RWPE1 (cell line): ENCODE data around the gene ATP2B2.

Experiments
- CTCF ChIA-PET: fragments of 350-600 bp; sonication (Branson Sonifier 250); formaldehyde crosslinking; extraction: SDS; loops from one replicate; lab custom pipeline; 2021; lab: Yijun Ruan, JAX
- POLR2A ChIA-PET: fragments of 400-600 bp; formaldehyde crosslinking; extraction: SDS; loops from one replicate; lab custom pipeline; 2020; ENCODE audit warnings: antibody characterized with exemption; ENCODE audit not compliant: low non-redundant PET; lab: Yijun Ruan, JAX
- DNase-seq: peaks from one replicate; pipeline ENCODE4 v3.0.0; 2012; ENCODE audit warnings: low spot score
- H3K27ac ChIP-seq: fragments of 450-650 bp; 2 replicates; pipeline ENCODE4 v1.5.1; 2017
- TF ChIP-seq, protein P1 (sequence below): fragments of 450-650 bp; conservative IDR thresholded peaks from 2 replicates; pipeline ENCODE4 v1.5.1; 2017; ENCODE audit warnings: low read depth, mild to moderate bottlenecking

Gene ATP2B2

GRCh38 chr3:10509325-10509724 is 3.9 kb upstream of the ATP2B2 start:
- CTCF ChIA-PET = no interaction called here
- TF ChIP-seq, protein P1, sequence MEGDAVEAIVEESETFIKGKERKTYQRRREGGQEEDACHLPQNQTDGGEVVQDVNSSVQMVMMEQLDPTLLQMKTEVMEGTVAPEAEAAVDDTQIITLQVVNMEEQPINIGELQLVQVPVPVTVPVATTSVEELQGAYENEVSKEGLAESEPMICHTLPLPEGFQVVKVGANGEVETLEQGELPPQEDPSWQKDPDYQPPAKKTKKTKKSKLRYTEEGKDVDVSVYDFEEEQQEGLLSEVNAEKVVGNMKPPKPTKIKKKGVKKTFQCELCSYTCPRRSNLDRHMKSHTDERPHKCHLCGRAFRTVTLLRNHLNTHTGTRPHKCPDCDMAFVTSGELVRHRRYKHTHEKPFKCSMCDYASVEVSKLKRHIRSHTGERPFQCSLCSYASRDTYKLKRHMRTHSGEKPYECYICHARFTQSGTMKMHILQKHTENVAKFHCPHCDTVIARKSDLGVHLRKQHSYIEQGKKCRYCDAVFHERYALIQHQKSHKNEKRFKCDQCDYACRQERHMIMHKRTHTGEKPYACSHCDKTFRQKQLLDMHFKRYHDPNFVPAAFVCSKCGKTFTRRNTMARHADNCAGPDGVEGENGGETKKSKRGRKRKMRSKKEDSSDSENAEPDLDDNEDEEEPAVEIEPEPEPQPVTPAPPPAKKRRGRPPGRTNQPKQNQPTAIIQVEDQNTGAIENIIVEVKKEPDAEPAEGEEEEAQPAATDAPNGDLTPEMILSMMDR = no peak

GRCh38 chr3:10508619-10509260 is 3.4 kb upstream of the ATP2B2 start:
- CTCF ChIA-PET = no interaction called here
- no peak for DNase-seq
- POLR2A ChIA-PET = no interaction called here

More at GRCh38 chr3:10509325-10509724, 3.9 kb upstream of the ATP2B2 start:
- no peak overlapping the region for H3K27ac ChIP-seq
- POLR2A ChIA-PET = no interaction called here
- no peak for DNase-seq

DNA sequence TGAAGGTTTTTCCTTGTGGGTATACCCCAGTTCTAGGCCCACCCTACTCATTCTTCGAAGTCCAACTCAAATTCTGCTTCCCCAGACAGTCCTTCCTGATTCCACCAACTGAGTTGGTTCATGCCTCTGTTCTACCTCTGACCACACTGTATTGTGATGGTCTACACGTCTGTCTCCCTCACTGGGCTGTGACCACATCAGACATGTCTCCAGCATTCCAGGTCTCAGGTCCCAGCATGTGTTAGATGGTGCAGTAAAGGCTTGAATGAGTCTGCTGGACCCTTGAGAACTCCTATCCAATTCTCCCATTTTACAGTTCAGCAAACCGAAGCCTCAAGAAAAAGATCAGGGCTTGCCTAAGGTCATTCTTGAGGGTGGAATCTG is 2.8 kb upstream of the ATP2B2 start:
- ChIA-PET POLR2A (no interaction called here), CTCF (no interaction called here)
- DNase-seq = no peak
- TF ChIP-seq, protein P1 = no peak
- H3K27ac ChIP-seq = no peak overlapping the region

More at GRCh38 chr3:10508619-10509260, 3.4 kb upstream of the ATP2B2 start:
- TF ChIP-seq, protein P1 = no peak
- H3K27ac ChIP-seq = no peak overlapping the region

DNA sequence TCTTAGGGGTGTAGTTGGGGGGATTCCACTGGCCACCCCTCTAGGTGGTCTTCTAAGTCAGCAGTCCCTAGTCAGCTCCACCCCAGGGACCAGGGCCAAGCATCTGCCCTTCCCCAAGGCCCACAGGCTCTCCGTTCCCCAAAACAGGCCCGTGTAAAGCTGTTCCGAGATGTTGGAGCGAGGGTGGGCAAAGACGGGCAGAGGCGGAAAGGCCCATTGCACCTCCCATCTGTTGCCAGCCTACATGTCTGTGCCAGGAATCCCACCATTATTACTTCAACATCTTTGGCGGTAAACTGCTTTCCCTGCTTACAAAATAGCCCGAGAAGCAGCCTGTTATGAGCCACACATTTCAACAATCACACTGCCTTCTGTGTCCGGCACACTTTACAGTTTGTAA is 1.9 kb upstream of the ATP2B2 start:
- no peak overlapping the region for H3K27ac ChIP-seq
- POLR2A ChIA-PET = no interaction called here
- CTCF ChIA-PET = no interaction called here
- TF ChIP-seq, protein P1 = no peak
- DNase-seq = no peak

DNA sequence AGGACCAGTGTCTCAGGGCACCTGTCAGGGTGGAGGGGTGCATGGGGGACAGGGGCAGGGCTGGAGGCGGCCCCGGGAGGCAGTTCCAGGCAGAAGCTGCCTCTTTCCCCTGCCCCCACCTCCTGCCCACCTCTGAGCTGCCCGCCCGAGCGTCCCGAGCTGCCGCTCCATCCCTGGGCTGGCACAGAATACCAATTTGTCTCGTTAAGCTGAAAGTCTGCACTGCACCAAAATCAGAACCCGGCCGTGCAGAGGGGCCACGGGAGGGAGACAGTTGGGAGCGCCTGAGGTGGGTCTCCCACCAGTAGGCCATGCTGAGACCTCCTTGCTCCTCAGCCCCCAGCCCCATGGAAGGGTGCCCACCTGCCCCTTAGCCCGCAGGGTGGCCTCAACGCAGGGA is 1.3 kb upstream of the ATP2B2 start:
- CTCF ChIA-PET = no interaction called here
- H3K27ac ChIP-seq = no peak overlapping the region
- no peak for DNase-seq
- TF ChIP-seq, protein P1 = no peak
- POLR2A ChIA-PET = no interaction called here

DNA sequence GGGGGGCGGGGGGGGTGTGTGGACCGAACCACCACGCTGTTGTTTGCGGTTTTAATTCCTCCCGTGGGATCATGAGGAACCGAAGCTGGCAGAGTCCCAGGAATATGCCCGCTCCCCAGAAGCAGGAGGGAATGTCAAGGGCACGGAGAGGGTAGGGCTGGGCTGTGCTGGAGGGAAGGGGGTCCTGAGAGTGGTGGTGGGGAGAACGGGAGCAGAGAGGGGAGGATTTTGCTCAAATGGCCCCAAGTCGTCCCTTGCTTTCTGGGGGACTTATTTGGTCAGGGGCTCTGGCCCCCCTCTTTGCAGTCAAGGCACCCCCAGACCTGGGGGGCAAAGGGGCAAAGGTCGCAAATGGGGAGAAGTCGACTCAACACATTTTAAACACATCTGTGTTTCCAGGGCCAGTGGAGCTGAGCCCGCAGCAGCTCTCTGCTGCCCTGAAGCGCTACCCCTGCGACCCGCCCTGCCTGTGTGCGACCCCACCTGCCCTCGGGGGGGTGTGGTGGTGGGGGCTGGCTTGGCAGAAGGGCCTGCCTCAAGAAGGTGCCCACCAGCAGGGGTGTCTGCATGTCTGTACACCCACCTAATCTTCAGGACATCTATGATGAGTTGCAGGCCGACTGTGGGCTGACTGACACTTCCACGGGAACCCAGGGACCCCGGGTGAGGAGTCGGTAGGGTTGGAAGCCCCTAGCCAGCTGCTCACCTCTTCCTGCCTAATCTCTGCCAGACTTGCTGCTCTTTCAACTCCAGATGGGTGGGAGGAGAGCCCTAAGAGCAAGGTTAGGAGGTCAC is 602 bp upstream of the ATP2B2 start:
- H3K27ac ChIP-seq = no peak overlapping the region
- TF ChIP-seq, protein P1 = no peak
- ChIA-PET POLR2A (no interaction called here), CTCF (no interaction called here)
- DNase-seq = no peak
